Uterus (tissue), 4 donors: ENCODE results near the gene ASF1A. TPM values are rescaled to one million over a fixed set of nuclear protein-coding genes. Genes with fewer than 3 reads are reported as not detected.

Experiments
- DNase-seq, 2 donors: peaks; one replicate each; pipeline ENCODE4 v3.0.0-alpha.2; 2019 to 2020
- H3K27ac ChIP-seq, 2 donors: fragments of 200-600 bp; sonication (generic); 1 replicate in 1 of 2; 2 replicates in 1 of 2; pipeline ENCODE4 v1.5.1; 2016 to 2018
- H3K27me3 ChIP-seq, 2 donors: fragments of 200-600 bp; sonication (generic); one replicate each; pipeline ENCODE4 v1.5.1; 2018 to 2019; ENCODE audit warnings: control low read depth in 1 of 2
- H3K36me3 ChIP-seq, 2 donors: fragments of 200-600 bp; sonication (generic); one replicate each; pipeline ENCODE4 v1.5.1; 2019; ENCODE audit warnings: control low read depth in 1 of 2
- H3K4me1 ChIP-seq, 2 donors: fragments of 200-600 bp; sonication (generic); one replicate each; pipeline ENCODE4 v1.5.1; 2018 to 2019; ENCODE audit warnings: control low read depth in 1 of 2
- H3K4me3 ChIP-seq, 2 donors: fragments of 200-600 bp; sonication (generic); 1 replicate in 1 of 2; 2 replicates in 1 of 2; pipeline ENCODE4 v1.5.1; 2018 to 2019; ENCODE audit warnings: mild to moderate bottlenecking in 1 of 2
- H3K9me3 ChIP-seq, 2 donors: fragments of 200-600 bp; sonication (generic); one replicate each; pipeline ENCODE4 v1.5.1; 2019; ENCODE audit warnings: control low read depth in 1 of 2
- POLR2A ChIP-seq, 2 donors: fragments of 450-650 bp; IDR thresholded peaks; one replicate each; pipeline ENCODE4 v1.6.1; 2016; ENCODE audit warnings: antibody characterized with exemption in 2 of 2, mild to moderate bottlenecking in 1 of 2, moderate library complexity in 1 of 2
- intact Hi-C: fragments of 100-400 bp; cut with DNase I; formaldehyde crosslinking; loops from one replicate; pipeline ENCODE4 v1.15.1; 2023; ENCODE audit warnings: low total_unique reads
- total RNA-seq, 4 donors: library from RNA; depleted of rRNA in 3 of 4; stranded (reverse); fragments of >200 nt in 3 of 4; gene quantifications; one replicate each; pipeline versions ENCODE4 v1.1.0 to v1.2.4, GENCODE V29; 2014 to 2023
- TF ChIP-seq, protein P1 (sequence below), 4 experiments: fragments of 200-600 bp in 2 of 4; fragments of 450-650 bp in 2 of 4; sonication (generic) in 2 of 4; IDR thresholded peaks; one replicate each; pipeline ENCODE4 v1.5.1; 2016 to 2019; ENCODE audit warnings: antibody characterized with exemption in 4 of 4, mild to moderate bottlenecking in 2 of 4, moderate library complexity in 1 of 4
- donor health status: DM: yes; HTN: yes; CAD: no.

The ASF1A gene
- total RNA-seq, 4 donors from 2014 or later = 2.8 to 47.0 (median 15.5) TPM

DNA sequence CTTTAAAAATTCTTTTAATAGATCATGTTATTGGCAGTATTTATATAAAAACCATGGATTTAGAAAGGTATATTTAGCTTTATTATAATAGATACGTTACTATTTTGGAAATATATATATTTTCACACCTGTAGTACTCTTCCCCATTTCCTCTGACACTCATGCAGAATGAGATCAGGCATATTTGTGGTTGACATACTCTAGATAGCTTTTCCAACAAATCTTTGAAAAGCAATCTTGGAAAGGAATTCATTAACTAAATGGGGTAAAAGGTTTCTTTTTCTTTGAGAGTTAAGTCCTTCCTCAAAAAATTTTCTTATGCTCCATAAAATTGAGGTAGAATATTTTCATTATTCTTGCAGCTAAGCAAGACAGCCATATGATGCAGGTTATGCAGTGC is 14.5 kb downstream of the ASF1A start:
- intact Hi-C loops = no loop called here
- DNase-seq = no peak
- Histone ChIP-seq H3K27me3 (no peaks in the 10 kb centered on the region), H3K9me3 (no peaks in the 10 kb centered on the region), H3K27ac (no peak overlapping the region), H3K4me3 (no peak overlapping the region), H3K4me1 (no peaks in the 10 kb centered on the region), H3K36me3 (no peaks in the 10 kb centered on the region)
- TF ChIP-seq, protein P1, sequence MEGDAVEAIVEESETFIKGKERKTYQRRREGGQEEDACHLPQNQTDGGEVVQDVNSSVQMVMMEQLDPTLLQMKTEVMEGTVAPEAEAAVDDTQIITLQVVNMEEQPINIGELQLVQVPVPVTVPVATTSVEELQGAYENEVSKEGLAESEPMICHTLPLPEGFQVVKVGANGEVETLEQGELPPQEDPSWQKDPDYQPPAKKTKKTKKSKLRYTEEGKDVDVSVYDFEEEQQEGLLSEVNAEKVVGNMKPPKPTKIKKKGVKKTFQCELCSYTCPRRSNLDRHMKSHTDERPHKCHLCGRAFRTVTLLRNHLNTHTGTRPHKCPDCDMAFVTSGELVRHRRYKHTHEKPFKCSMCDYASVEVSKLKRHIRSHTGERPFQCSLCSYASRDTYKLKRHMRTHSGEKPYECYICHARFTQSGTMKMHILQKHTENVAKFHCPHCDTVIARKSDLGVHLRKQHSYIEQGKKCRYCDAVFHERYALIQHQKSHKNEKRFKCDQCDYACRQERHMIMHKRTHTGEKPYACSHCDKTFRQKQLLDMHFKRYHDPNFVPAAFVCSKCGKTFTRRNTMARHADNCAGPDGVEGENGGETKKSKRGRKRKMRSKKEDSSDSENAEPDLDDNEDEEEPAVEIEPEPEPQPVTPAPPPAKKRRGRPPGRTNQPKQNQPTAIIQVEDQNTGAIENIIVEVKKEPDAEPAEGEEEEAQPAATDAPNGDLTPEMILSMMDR (IDR thresholded peaks at IDR 0.05) = no peak
- no peak for TF ChIP-seq POLR2A (IDR thresholded peaks at IDR 0.05)

DNA sequence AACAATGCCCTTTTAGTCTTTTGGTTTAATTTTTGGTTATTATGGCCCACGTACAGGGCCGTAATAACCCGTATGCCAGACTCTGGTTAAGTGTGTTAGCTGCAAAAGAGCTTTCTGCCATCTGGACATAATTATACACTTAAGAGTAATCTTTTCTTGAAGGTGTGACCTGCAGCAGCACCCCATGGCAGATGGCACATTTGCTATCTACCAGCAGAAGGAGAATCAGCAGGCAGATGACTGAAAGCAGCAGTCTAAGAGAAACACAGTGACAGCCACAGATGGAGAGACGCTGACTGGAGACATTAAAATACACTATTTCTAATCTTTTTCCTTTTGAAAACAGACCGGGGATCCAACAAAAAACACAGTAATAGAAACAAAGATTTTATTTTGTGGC is 18.7 kb downstream of the ASF1A start:
- no peaks in the 10 kb centered on the region for H3K36me3 ChIP-seq
- no peaks in the 10 kb centered on the region for H3K27me3 ChIP-seq
- no peak for DNase-seq
- H3K9me3 ChIP-seq = no peaks in the 10 kb centered on the region
- H3K4me1 ChIP-seq = no peaks in the 10 kb centered on the region
- H3K4me3 ChIP-seq = no peak overlapping the region
- no peak overlapping the region for H3K27ac ChIP-seq
- TF ChIP-seq POLR2A (IDR thresholded peaks at IDR 0.05) = no peak
- TF ChIP-seq, protein P1 (IDR thresholded peaks at IDR 0.05) = no peak
- intact Hi-C loops = no loop called here

DNA sequence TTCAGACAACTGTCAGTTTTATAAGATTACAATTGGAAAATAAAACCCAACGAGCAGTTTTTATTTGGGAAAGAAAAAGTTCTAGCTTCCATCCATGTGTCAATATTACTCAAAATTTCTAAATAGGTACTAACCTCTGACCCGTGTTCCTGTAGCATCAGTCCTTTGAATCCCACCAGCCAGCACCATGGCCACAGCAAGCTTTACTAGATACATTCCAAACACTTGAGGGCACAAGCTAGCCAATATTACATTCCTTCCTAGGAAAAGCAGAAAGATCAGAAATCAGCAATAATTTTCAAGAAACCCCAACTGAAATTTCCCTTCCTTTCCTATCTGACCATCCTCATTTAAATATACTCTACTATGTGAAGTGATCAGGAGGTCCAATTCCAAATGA is 19.2 kb downstream of the ASF1A start:
- Histone ChIP-seq H3K27ac (no peak overlapping the region), H3K9me3 (no peaks in the 10 kb centered on the region), H3K27me3 (no peaks in the 10 kb centered on the region), H3K4me1 (no peaks in the 10 kb centered on the region), H3K4me3 (no peak overlapping the region), H3K36me3 (no peaks in the 10 kb centered on the region)
- intact Hi-C loops = no loop called here
- DNase-seq = no peak
- TF ChIP-seq, protein P1 (IDR thresholded peaks at IDR 0.05) = no peak
- TF ChIP-seq POLR2A (IDR thresholded peaks at IDR 0.05) = no peak

DNA sequence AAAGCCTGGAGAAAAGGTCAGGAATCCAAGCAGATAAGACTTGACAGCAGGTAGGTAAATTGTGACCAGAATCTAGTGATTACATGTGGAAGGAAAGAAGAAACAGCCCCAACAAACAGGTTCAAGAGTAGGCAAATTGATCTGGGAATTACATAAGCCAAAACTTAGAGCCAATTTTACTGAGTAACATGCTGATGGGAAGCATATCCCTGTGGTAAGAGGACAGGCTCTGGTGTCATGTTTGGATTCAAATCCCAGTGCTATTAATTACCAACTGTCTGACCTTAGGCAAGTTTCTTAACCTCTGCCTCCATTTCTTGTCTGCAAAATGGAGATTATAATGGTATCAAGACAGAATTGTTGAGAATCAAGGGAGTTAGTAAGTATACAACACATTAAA is 20.6 kb downstream of the ASF1A start:
- Histone ChIP-seq H3K4me3 (no peak overlapping the region), H3K36me3 (no peaks in the 10 kb centered on the region), H3K27me3 (no peaks in the 10 kb centered on the region), H3K9me3 (no peaks in the 10 kb centered on the region), H3K27ac (no peak overlapping the region), H3K4me1 (no peaks in the 10 kb centered on the region)
- TF ChIP-seq, protein P1 (IDR thresholded peaks at IDR 0.05) = no peak
- no peak for TF ChIP-seq POLR2A (IDR thresholded peaks at IDR 0.05)
- DNase-seq = no peak
- intact Hi-C loops = no loop called here

DNA sequence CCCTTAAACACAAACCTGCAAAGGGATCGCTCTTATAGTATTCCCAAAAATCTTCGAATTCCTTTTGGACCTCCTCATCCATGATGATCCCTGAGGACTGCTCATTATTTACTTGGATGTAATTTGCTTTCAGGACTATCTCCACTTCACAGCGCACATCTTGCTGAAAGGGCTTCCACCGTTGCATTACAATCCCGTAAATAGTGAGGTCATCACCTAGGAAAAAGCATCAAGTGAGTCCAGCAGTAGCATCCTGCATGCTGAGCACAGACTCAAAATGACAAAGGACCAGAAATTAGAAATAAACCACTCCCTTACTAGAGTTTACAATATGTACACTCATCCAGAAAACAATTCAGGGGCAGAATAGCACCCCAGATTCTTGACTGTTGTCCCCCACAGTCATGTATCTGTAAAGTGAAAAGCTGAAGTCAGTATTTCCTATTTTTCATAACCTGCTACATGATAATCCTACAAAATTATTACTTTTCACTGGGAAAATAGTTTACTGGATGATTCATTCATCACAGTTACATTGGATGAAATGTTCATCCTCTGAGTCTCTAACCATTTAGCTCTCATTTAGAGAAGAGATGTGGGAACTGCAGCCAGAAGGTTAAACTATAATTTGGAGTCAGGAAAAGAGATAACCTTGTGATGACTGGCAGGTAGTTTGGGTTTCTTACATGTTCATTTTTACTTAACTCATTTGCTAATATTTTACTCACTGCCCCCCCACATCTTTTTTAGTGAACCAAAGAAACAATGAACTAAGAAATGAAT is 23.8 kb downstream of the ASF1A start:
- H3K4me1 ChIP-seq = no peaks in the 10 kb centered on the region
- no peak for DNase-seq
- intact Hi-C loops = no loop called here
- TF ChIP-seq, protein P1 (IDR thresholded peaks at IDR 0.05) = no peak
- TF ChIP-seq POLR2A (IDR thresholded peaks at IDR 0.05) = no peak
- no peaks in the 10 kb centered on the region for H3K9me3 ChIP-seq
- no peaks in the 10 kb centered on the region for H3K36me3 ChIP-seq
- no peak overlapping the region for H3K27ac ChIP-seq
- no peaks in the 10 kb centered on the region for H3K27me3 ChIP-seq
- no peak overlapping the region for H3K4me3 ChIP-seq
